Panc1 (cell line): ENCODE measurements around the gene ACTL6A. TPM values are rescaled to one million over a fixed set of nuclear protein-coding genes. Genes with fewer than 3 reads are reported as not detected.

Experiments
- ATAC-seq: fragments of 200-7000 bp; cut with Tn5 transposase; 2 replicates; pipeline ENCODE4 v1.9.1; 2020; ENCODE audit warnings: mild to moderate bottlenecking, moderate library complexity
- BruUV-seq: library from RNA; stranded (reverse); fragments of 400-500 nt; replicated peaks from 2 replicates; lab custom pipeline; 2021; lab: Mats Ljungman, UMichigan
- CTCF ChIA-PET: fragments of 300-600 bp; sonication (Branson Sonifier 250); formaldehyde crosslinking; loops from one replicate; lab custom pipeline; 2022; ENCODE audit warnings: antibody characterized with exemption; lab: Charles Lee
- POLR2A ChIA-PET: fragments of 300-600 bp; sonication (Branson Sonifier 250); formaldehyde crosslinking; loops from one replicate; lab custom pipeline; 2022; ENCODE audit warnings: antibody characterized with exemption; lab: Charles Lee
- DNase-seq: peaks from one replicate; pipeline ENCODE4 v3.0.0-alpha.2; 2010; ENCODE audit warnings: low read depth, low spot score
- H3K27ac ChIP-seq: 2 replicates; pipeline ENCODE4 v1.5.1; 2011; ENCODE audit warnings: mild to moderate bottlenecking, low read length, inconsistent platforms
- H3K27me3 ChIP-seq: fragments of 200-500 bp; sonication (Bioruptor generic); 2 replicates; pipeline ENCODE4 v1.6.0; 2014; ENCODE audit warnings: low read length, inconsistent platforms; ENCODE audit not compliant: control insufficient read depth, insufficient read depth
- H3K36me3 ChIP-seq: fragments of 200-500 bp; sonication (Bioruptor generic); 2 replicates; pipeline ENCODE4 v1.5.1; 2014; ENCODE audit warnings: inconsistent platforms, mild to moderate bottlenecking, low read length, moderate library complexity; ENCODE audit not compliant: control insufficient read depth, insufficient read depth
- H3K4me1 ChIP-seq: 2 replicates; pipeline ENCODE4 v1.5.1; 2011; ENCODE audit warnings: inconsistent platforms, mild to moderate bottlenecking, low read length, moderate library complexity; ENCODE audit not compliant: control insufficient read depth, insufficient read depth
- H3K4me3 ChIP-seq, 2 experiments: 2 replicates each; pipeline ENCODE4 v1.5.1; 2011 to 2012; ENCODE audit warnings: low read depth in 2 of 2, low read length in 2 of 2, mild to moderate bottlenecking in 2 of 2, inconsistent platforms in 1 of 2, moderate library complexity in 1 of 2
- H3K9me3 ChIP-seq: fragments of 200-500 bp; sonication (Bioruptor generic); 2 replicates; pipeline ENCODE4 v1.5.1; 2014; ENCODE audit warnings: low read depth, mild to moderate bottlenecking, inconsistent platforms, low read length, moderate library complexity; ENCODE audit not compliant: control insufficient read depth, insufficient read depth
- POLR2AphosphoS5 ChIP-seq: IDR thresholded peaks from 2 replicates; pipeline ENCODE4 v1.6.1; 2012; ENCODE audit warnings: mild to moderate bottlenecking, low read depth, low read length, moderate library complexity
- SIN3A ChIP-seq: IDR thresholded peaks from 2 replicates; pipeline ENCODE4 v1.6.1; 2012; ENCODE audit warnings: low read depth, mild to moderate bottlenecking, low read length, moderate library complexity, borderline replicate concordance; ENCODE audit not compliant: insufficient read depth
- TCF7L2 ChIP-seq: IDR thresholded peaks from 2 replicates; pipeline ENCODE4 v1.6.1; 2011; ENCODE audit warnings: mild to moderate bottlenecking, low read depth, low read length, inconsistent platforms
- in situ Hi-C: cut with HindIII; loops from 2 replicates; pipeline ENCODE4 v1.10.0; 2016; ENCODE audit warnings: low sequenced_read_pairs, low pct_unique_long_range_greater_than_20kb
- intact Hi-C: fragments of 100-400 bp; cut with micrococcal nuclease; formaldehyde crosslinking; loops from one replicate; pipeline ENCODE4 v1.10.0; 2022; ENCODE audit not compliant: unreplicated experiment
- total RNA-seq: library from RNA; stranded (reverse); gene quantifications from one replicate; pipeline ENCODE4 v1.2.1, GENCODE V29; 2021; ENCODE audit not compliant: unreplicated experiment
- TF ChIP-seq, protein P1 (sequence below): fragments of 450-650 bp; IDR thresholded peaks from 2 replicates; pipeline ENCODE4 v1.5.1; 2017; ENCODE audit warnings: mild to moderate bottlenecking
- TF ChIP-seq, protein P2 (sequence below), 2 experiments: IDR thresholded peaks; 2 replicates each; pipeline ENCODE4 v1.6.1; 2011 to 2012; ENCODE audit warnings: low read depth in 2 of 2, control low read depth in 1 of 2, low read length in 1 of 2, mild to moderate bottlenecking in 1 of 2, moderate library complexity in 1 of 2; ENCODE audit not compliant: insufficient read depth in 1 of 2

ACTL6A gene
- total RNA-seq, 1 experiment from 2014 or later = 122 TPM

DNA sequence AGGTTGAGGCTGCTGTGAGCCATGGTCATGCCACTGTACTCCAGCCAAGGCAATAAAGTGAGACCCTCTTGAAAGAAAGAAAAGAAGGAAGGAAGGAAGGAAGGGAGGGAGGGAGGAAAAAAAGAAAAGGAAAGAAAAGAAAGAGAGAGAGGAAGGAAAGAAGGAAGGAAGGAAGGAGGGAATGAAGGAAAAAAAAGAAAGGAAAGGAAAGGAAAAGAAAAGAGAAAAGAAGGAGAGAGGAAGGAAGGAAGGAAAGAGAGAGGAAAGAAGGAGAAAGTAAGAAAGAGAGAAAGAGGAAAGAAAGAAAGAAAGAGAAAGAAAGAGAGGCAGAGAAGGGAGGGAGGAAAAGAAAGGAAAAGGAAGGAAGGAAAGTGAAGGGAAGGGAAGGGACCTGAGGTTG lies 20.4 kb upstream of the ACTL6A start:
- POLR2A ChIA-PET = no interaction called here
- in situ Hi-C loops = no loop called here
- CTCF ChIA-PET = no interaction called here

DNA sequence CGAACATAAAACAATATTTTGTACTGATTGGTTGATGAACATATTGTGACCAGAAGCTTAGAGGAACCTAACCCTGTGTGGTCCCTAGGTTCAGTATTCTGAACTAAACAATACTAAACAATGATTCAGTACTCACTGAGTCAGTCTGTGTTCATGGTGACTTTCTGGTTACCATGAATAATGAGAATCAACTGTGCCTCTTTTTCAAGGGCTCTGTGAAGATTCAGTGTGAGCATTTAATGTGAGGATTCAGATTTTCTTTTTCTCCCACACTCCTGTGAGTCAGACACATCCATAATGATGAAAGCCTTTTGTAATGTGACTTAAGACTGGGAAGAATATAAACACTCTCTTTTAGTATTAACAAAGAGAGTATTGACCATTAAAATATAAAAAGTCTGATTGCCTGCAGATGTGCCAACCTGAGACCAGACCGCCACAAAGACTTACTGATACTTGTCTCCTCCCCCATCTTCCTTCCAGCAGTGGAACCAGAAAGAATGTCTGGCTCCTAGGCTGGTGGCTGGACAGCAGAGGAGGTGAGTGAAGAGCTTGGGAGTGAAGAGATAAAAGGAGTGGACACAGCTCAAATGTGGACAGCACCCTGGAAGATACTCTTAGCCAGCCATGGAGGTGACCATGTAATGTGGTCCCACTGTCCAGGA lies 17.6 kb upstream of the ACTL6A start:
- CTCF ChIA-PET = no interaction called here
- in situ Hi-C loops (no loop called here), intact Hi-C loops (no loop called here)
- Histone ChIP-seq H3K27ac (no peak overlapping the region), H3K9me3 (no peaks in the 10 kb centered on the region), H3K27me3 (no peaks in the 10 kb centered on the region; the same call in 1 of the 2 replicates), H3K36me3 (no peaks in the 10 kb centered on the region), H3K4me1 (no peaks in the 10 kb centered on the region), H3K4me3 (no peak overlapping the region)
- no peak for DNase-seq
- BruUV-seq = no TSS peak
- POLR2A ChIA-PET = no interaction called here
- TF ChIP-seq, protein P1, sequence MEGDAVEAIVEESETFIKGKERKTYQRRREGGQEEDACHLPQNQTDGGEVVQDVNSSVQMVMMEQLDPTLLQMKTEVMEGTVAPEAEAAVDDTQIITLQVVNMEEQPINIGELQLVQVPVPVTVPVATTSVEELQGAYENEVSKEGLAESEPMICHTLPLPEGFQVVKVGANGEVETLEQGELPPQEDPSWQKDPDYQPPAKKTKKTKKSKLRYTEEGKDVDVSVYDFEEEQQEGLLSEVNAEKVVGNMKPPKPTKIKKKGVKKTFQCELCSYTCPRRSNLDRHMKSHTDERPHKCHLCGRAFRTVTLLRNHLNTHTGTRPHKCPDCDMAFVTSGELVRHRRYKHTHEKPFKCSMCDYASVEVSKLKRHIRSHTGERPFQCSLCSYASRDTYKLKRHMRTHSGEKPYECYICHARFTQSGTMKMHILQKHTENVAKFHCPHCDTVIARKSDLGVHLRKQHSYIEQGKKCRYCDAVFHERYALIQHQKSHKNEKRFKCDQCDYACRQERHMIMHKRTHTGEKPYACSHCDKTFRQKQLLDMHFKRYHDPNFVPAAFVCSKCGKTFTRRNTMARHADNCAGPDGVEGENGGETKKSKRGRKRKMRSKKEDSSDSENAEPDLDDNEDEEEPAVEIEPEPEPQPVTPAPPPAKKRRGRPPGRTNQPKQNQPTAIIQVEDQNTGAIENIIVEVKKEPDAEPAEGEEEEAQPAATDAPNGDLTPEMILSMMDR = no peak
- no peak for TF ChIP-seq TCF7L2
- no peak for TF ChIP-seq POLR2AphosphoS5
- TF ChIP-seq, protein P2, sequence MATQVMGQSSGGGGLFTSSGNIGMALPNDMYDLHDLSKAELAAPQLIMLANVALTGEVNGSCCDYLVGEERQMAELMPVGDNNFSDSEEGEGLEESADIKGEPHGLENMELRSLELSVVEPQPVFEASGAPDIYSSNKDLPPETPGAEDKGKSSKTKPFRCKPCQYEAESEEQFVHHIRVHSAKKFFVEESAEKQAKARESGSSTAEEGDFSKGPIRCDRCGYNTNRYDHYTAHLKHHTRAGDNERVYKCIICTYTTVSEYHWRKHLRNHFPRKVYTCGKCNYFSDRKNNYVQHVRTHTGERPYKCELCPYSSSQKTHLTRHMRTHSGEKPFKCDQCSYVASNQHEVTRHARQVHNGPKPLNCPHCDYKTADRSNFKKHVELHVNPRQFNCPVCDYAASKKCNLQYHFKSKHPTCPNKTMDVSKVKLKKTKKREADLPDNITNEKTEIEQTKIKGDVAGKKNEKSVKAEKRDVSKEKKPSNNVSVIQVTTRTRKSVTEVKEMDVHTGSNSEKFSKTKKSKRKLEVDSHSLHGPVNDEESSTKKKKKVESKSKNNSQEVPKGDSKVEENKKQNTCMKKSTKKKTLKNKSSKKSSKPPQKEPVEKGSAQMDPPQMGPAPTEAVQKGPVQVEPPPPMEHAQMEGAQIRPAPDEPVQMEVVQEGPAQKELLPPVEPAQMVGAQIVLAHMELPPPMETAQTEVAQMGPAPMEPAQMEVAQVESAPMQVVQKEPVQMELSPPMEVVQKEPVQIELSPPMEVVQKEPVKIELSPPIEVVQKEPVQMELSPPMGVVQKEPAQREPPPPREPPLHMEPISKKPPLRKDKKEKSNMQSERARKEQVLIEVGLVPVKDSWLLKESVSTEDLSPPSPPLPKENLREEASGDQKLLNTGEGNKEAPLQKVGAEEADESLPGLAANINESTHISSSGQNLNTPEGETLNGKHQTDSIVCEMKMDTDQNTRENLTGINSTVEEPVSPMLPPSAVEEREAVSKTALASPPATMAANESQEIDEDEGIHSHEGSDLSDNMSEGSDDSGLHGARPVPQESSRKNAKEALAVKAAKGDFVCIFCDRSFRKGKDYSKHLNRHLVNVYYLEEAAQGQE (IDR thresholded peaks at IDR 0.05; ENCODE audit: insufficient read depth in 1 of 2, low read depth in 2 of 2, low read length in 1 of 2) = no peak
- no peak for TF ChIP-seq SIN3A
- no peak; the same call in 1 of the 2 replicates for ATAC-seq

More for the DNA sequence above, 20.4 kb upstream of the ACTL6A start:
- H3K4me3 ChIP-seq = no peak overlapping the region
- DNase-seq = no peak
- TF ChIP-seq, protein P1 = no peak
- TF ChIP-seq TCF7L2 (no peak), POLR2AphosphoS5 (no peak), SIN3A (no peak)
- TF ChIP-seq, protein P2 (IDR thresholded peaks at IDR 0.05; ENCODE audit: insufficient read depth in 1 of 2, low read depth in 2 of 2, low read length in 1 of 2) = no peak
- H3K9me3 ChIP-seq = no peaks in the 10 kb centered on the region
- no peaks in the 10 kb centered on the region; the same call in 1 of the 2 replicates for H3K27me3 ChIP-seq
- no TSS peak for BruUV-seq
- intact Hi-C loops = no loop called here
- H3K36me3 ChIP-seq = no peaks in the 10 kb centered on the region
- ATAC-seq = no peak
- no peak overlapping the region for H3K27ac ChIP-seq
- no peaks in the 10 kb centered on the region for H3K4me1 ChIP-seq
